ENCODE measurements around the gene ARMC6. TPM values are rescaled to one million over a fixed set of nuclear protein-coding genes. Genes with fewer than 3 reads are reported as not detected.

ARMC6 gene
- total RNA-seq, 4 donors from 2014 or later = 33.1 to 60.0 (median 46.1) TPM

GRCh38 chr19:19059018-19059836, 25.8 kb downstream of the ARMC6 start:
- WGBS, 2 donors = 75 to 82% methylated on average over 17 of the region's 17 CpGs
- Histone ChIP-seq H3K9me3 (no peaks in the 10 kb centered on the region), H3K27me3 (no peaks in the 10 kb centered on the region), H3K36me3 (peaks cover 14 to 23% of the 10 kb centered on the region in 2 donors), H3K4me3 (replicated peaks in 1 of 3) (no peak overlapping the region), H3K4me1 (peaks cover 39 to 49% of the 10 kb centered on the region in 2 donors), H3K27ac (peak overlapping the region; percentile 50 to 92 (median 77))
- no peak for DNase-seq
- intact Hi-C loops (cut with DNase I) = loop anchor here (5.0 kb wide), 1 partner anchor 48 kb away; no protein-coding TSS in a partner anchor
- TF ChIP-seq POLR2A (IDR thresholded peaks at IDR 0.05) = no peak
- TF ChIP-seq CTCF (IDR thresholded peaks at IDR 0.05) = no peak

DNA sequence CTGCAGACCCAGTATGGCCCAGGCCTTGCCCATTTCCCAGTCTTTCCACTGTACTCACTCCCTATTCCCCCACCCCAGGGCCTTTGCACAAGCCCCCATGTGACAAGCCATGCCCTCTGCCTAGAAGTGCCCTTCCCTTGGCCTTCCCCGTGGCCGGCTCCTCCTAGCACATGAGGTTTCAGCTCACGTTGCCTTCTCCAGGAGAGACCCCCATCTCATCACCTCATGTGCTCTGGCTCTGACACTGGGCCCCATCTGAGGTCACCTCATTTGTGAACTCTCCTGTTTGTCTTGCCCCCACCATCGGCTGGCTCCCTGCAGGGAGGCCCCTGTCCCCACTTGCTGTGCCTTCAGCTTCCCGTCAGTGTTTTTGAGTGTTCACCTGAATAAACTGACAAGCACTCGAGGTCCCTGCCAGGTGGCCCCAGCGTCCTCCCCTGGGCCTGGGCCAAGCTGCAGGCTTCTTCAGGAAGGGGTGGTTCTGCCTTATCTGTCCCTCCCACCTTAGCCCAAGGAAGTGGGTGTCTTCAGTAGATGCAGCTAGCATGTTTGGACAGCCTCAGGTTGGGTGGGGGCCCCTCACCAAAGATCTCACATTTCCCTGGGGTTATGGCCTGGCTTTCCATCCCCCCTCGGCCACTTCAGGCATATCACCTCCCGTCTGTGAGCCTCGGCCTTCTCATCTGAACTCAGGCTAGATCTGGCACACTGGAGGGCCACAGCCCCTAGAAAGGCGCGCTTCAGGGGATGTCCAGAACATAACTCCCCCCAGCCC, 26.6 kb downstream of the ARMC6 start:
- Histone ChIP-seq H3K4me1 (peaks cover 39 to 54% of the 10 kb centered on the region in 2 donors), H3K9me3 (no peaks in the 10 kb centered on the region), H3K27ac (peak overlapping the region; percentile 50 to 92 (median 77)), H3K4me3 (replicated peaks in 1 of 3) (no peak overlapping the region), H3K36me3 (peaks cover 6 to 15% of the 10 kb centered on the region in 2 donors), H3K27me3 (no peaks in the 10 kb centered on the region)
- TF ChIP-seq POLR2A (IDR thresholded peaks at IDR 0.05) (no peak), CTCF (IDR thresholded peaks at IDR 0.05) (peak in 1 of 6 experiments; percentile 4)
- 48 to 58% methylated on average over 9 to 12 of the region's 12 CpGs for WGBS, 2 donors
- DNase-seq = peak; percentile 88 to 89
- intact Hi-C loops (cut with DNase I) = loop anchor here (5.0 kb wide), 1 partner anchor 47 kb away; no protein-coding TSS in a partner anchor

- TF ChIP-seq CTCF (IDR thresholded peaks at IDR 0.05) (no peak), POLR2A (IDR thresholded peaks at IDR 0.05) (no peak)
- peak; percentile 73 to 79 for DNase-seq
- Histone ChIP-seq H3K27me3 (no peaks in the 10 kb centered on the region), H3K27ac (peak overlapping the region; percentile 42 to 92 (median 77)), H3K4me1 (peaks cover 45 to 66% of the 10 kb centered on the region in 2 donors), H3K36me3 (peaks cover 0 to 6% of the 10 kb centered on the region in 2 donors), H3K4me3 (replicated peaks in 1 of 3) (no peak overlapping the region), H3K9me3 (no peaks in the 10 kb centered on the region)
- WGBS, 2 donors = 56 to 62% methylated on average over 5 to 7 of the region's 8 CpGs
- intact Hi-C loops (cut with DNase I) = no loop called here
Measured at GRCh38 chr19:19061506-19061905, 28.1 kb downstream of the ARMC6 start.

DNA sequence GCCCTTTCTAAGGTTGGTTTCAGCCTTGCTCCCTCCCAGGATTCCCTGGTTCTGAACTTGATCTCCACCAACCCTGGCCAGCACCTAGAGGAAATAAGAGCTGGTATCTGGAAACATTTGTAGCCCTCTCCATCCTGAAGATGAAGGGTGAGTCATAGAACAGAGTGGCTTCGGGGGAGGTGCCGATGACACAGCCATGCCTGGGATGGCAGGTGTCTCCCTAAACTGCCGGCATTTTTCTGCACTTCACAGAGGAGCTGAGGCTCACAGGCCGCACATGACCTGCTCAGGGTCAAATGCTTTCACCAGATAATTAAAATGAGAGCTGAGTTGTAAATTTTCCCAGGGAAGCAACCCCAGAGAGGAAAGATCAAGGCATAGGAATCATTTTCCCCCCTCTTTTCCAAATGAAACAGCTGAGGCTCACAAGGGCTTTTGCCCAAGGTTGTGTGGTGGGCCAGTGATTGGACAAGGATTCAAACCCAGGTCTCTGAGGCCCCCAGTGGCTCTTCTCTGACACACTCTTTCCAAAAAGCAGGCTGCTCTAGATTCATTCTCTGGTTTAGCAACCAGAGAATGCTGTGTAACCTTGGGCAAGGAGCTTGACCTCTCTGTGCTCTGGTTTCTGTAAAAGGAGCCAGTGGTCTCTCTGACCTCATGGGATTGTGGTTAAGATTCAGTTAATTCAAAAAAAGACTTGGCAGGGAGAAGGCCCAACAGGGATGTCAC, 29.2 kb downstream of the ARMC6 start:
- Histone ChIP-seq H3K4me3 (replicated peaks in 1 of 3) (peak overlapping the region in 1 of 3 donors; percentile 19), H3K36me3 (peaks cover 0 to 2% of the 10 kb centered on the region in 2 donors), H3K27ac (peak overlapping the region in 2 of 3 donors; percentile 77 to 92), H3K27me3 (no peaks in the 10 kb centered on the region), H3K4me1 (peaks cover 53 to 77% of the 10 kb centered on the region in 2 donors), H3K9me3 (no peaks in the 10 kb centered on the region)
- 76 to 90% methylated on average over 2 to 4 of the region's 4 CpGs for WGBS, 2 donors
- peak; percentile 39 to 46 for DNase-seq
- no peak for TF ChIP-seq POLR2A (IDR thresholded peaks at IDR 0.05)
- TF ChIP-seq CTCF (IDR thresholded peaks at IDR 0.05) = no peak
- intact Hi-C loops (cut with DNase I) = no loop called here
